ENCODE results near the gene JAKMIP3.

JAKMIP3 gene

DNA sequence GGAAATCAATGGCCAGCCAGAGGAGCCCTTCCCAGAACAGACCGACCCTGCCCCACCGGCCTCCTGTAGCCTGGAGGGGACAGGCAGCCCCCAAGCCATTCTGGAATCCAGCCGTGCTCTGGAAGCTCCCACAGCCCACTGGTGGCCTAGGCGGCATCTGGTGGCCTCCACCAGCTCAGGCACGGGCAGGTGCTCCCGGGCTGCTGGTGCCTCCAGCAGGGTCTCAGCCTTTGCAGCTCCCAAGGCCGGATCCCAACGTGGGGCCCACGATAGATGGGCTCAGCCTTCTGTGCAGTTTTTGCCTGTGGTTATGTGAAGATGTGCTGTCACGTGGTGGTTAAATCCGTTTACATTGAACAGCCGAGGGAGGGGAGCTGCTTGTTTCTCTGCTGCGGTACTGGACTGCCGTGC lies 44.4 kb downstream of the JAKMIP3 start:
- no peak for DNase-seq (ENCODE audit: low read depth in 2 of 2)

DNA sequence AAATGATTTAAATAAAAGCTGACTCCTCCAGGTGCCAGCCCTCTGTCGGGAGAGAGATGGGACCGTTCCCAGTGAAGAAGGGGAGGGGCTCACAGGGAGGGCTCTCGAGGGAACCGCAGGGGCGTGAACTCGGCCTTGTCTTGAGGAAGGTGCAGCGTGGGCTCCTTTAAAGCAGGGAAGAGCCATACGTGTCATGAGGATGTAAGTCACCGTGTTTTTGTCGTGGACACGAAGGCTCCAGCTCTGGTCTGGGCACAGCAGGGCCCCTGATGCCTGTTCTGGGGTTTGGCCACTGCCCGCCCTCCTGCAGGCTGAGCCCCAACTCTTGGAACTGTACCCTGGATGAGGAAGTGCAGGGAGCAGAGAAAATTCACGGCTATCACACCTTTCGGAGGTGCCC lies 45.0 kb downstream of the JAKMIP3 start:
- no peak for DNase-seq (ENCODE audit: low read depth in 2 of 2)

DNA sequence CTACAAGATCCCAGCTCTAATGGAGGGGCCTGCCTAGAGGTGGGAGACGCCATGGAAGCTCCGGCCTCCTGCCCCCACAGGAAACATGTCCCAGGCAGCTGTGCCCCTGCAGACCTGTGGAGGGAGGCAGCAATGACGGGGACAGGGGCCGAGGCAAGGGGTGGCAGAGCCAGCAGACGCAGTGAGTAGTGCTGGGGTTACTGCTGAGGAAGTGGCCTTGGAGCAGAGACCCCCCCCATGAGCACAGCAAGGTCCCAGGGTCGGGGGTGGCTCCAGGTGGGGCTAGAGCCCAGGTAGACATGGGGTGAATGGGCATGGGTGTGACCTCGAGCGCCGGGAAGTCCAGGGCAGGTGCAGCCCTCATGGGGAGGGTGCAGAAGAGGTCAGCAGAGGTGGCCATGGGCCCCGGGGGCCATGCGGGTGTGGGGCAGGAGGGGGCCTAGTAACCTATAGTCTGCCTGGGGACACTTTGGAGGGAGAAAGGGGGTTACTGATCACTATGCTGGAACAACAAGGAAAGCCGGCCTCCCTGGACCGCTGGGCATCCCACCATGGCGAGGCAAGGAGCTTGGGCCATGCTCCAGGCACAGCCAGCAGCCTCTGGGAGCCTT lies 45.5 kb downstream of the JAKMIP3 start:
- no peak for DNase-seq (ENCODE audit: low read depth in 2 of 2)

- no peak for DNase-seq (ENCODE audit: low read depth in 2 of 2)
Observed at GRCh38 chr10:132111871-132112341, 46.2 kb downstream of the JAKMIP3 start.

GRCh38 chr10:132112611-132113010 lies 46.9 kb downstream of the JAKMIP3 start:
- no peak for DNase-seq (ENCODE audit: low read depth in 2 of 2)

DNA sequence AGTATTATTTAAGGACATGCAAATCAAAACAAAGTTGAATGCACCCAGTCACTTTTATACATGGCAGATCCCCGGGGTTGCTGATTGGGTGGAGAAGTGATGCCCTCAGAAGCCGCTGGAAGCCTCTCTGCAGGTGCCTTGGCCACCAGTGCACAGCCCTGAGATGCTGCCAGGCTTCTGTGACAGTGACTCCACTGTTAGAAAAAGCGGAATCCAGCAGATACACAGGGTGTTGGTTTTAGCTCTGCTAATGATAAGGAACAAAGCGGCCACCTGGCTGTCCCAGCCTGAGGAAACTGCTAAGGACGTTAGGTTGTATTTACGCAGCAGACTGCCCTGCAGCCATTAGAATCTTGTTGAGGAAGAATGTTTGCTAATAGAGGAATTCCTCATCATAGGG lies 47.5 kb downstream of the JAKMIP3 start:
- no peak for DNase-seq (ENCODE audit: low read depth in 2 of 2)

- no peak for DNase-seq (ENCODE audit: low read depth in 2 of 2)
Observed at GRCh38 chr10:132113766-132114365, 48.1 kb downstream of the JAKMIP3 start.

DNA sequence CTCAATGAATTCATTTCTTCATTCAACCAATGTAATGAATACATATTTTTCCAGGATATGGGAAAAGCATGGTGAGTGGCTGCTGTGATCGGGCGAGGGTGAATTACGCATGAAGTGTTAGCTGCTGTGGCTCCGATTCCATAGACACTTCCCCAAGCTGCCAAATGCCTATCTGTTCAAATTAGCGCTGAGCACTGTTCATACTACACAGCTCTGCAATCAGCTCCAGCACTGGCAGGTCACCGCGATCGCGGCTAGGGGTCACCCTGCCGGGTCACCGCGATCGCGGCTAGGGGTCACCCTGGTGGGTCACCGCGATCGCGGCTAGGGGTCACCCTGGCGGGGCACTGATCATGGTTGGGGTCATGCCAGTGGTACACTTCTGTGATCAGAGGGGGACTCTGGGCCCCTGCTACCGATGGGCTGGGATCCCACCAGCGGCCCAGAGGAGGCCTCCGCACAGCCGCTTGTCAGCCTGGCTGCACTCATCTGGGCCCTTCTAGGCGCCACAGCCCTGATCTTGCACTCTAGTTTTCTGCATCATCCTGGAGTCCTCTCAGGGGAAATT lies 49.3 kb downstream of the JAKMIP3 start:
- DNase-seq (ENCODE audit: low read depth in 2 of 2) = no peak

Measured in stimulated activated CD8-positive, alpha-beta memory T cell treated with anti-CD3 and anti-CD28 coated beads, Interleukin-15, amount 100 ng/mL, for 48 hours (primary cell).